Testis (tissue), 3 donors: ENCODE data around the gene MAP2K5. TPM values are rescaled to one million over a fixed set of nuclear protein-coding genes. Genes with fewer than 3 reads are reported as not detected.
"Not testable (repeated sequence)": the region's sequence is repeated elsewhere in the genome, so short reads cannot be mapped to it uniquely, and the experiment has no call there.

Source experiments
- DNase-seq: peaks from one replicate; pipeline ENCODE4 v3.0.0-alpha.2; 2019
- H3K27ac ChIP-seq, 2 donors: fragments of 200-600 bp; sonication (generic); one replicate each; pipeline ENCODE4 v1.5.1; 2019
- H3K27me3 ChIP-seq: fragments of 200-600 bp; sonication (generic); one replicate; pipeline ENCODE4 v1.5.1; 2019
- H3K36me3 ChIP-seq: fragments of 200-600 bp; sonication (generic); one replicate; pipeline ENCODE4 v1.5.1; 2017; ENCODE audit warnings: low read depth; ENCODE audit errors: missing control alignments
- H3K4me1 ChIP-seq: fragments of 200-600 bp; sonication (generic); one replicate; pipeline ENCODE4 v1.5.1; 2019
- H3K4me3 ChIP-seq, 2 donors: fragments of 200-600 bp; sonication (generic); one replicate each; pipeline ENCODE4 v1.5.1; 2017 to 2019
- H3K9me3 ChIP-seq: fragments of 200-600 bp; sonication (generic); one replicate; pipeline ENCODE4 v1.5.1; 2017
- CTCF ChIP-seq, 3 experiments: fragments of 450-650 bp in 2 of 3; fragments of 200-600 bp in 1 of 3; sonication (generic) in 1 of 3; IDR thresholded peaks; one replicate each; pipeline ENCODE4 v1.5.1; 2016 to 2019; ENCODE audit warnings: antibody characterized with exemption in 3 of 3, mild to moderate bottlenecking in 2 of 3, moderate library complexity in 1 of 3
- POLR2A ChIP-seq: fragments of 450-650 bp; IDR thresholded peaks from one replicate; pipeline ENCODE4 v1.6.1; 2017; ENCODE audit warnings: antibody characterized with exemption, mild to moderate bottlenecking, moderate library complexity
- WGBS, 2 donors: methylation state at CpG; one replicate each; pipeline ENCODE4 v1.1.5; 2018; 5-methylcytosine and 5-hydroxymethylcytosine counted together
- intact Hi-C: fragments of 100-400 bp; cut with DNase I; formaldehyde crosslinking; loops from one replicate; pipeline ENCODE4 v1.15.1; 2023; ENCODE audit warnings: low total_unique reads
- polyA plus RNA-seq: library from polyadenylated mRNA; stranded (reverse); fragments of 350-450 nt; fragmentation: Illumina TruSeq; extraction: RNeasy Lipid Tissue Mini Kit (QIAGEN cat#74804); gene quantifications from one replicate; pipeline ENCODE4 v1.2.3, GENCODE V29; 2014; ENCODE audit warnings: low read depth, low replicate concordance; ENCODE audit not compliant: insufficient read depth
- total RNA-seq, 2 donors: library from RNA; depleted of rRNA; stranded (reverse); fragments of >200 nt; gene quantifications; one replicate each; pipeline ENCODE4 v1.2.3, GENCODE V29; 2016

The MAP2K5 gene
- total and polyA plus RNA-seq, 3 donors from 2014 or later, result 28.0 to 34.3 (median 31.2) TPM

- no peak for DNase-seq
- intact Hi-C loops, result no loop called here
- Histone ChIP-seq H3K27ac (no peak overlapping the region), H3K4me1 (no peaks in the 10 kb centered on the region), H3K9me3 (no peaks in the 10 kb centered on the region), H3K4me3 (no peak overlapping the region), H3K36me3 (no peaks in the 10 kb centered on the region), H3K27me3 (no peaks in the 10 kb centered on the region)
- WGBS, 2 donors, result 88 to 97% methylated on average over 2 of the region's 2 CpGs
- no peak for TF ChIP-seq CTCF (IDR thresholded peaks at IDR 0.05)
- no peak for TF ChIP-seq POLR2A
Measured at GRCh38 chr15:67652586-67652985, 110.1 kb downstream of the MAP2K5 start.

GRCh38 chr15:67660446-67660845 is 117.9 kb downstream of the MAP2K5 start:
- TF ChIP-seq CTCF (IDR thresholded peaks at IDR 0.05), result no peak
- no peak for TF ChIP-seq POLR2A
- Histone ChIP-seq H3K27ac (no peak overlapping the region), H3K4me1 (no peaks in the 10 kb centered on the region), H3K36me3 (no peaks in the 10 kb centered on the region), H3K27me3 (no peaks in the 10 kb centered on the region), H3K9me3 (no peaks in the 10 kb centered on the region), H3K4me3 (no peak overlapping the region)
- no peak for DNase-seq
- intact Hi-C loops, result no loop called here

GRCh38 chr15:67660874-67661606 is 118.5 kb downstream of the MAP2K5 start:
- WGBS, 2 donors, result 91 to 92% methylated on average over 2 of the region's 2 CpGs
- Histone ChIP-seq H3K4me1 (no peaks in the 10 kb centered on the region), H3K27me3 (no peaks in the 10 kb centered on the region), H3K4me3 (no peak overlapping the region), H3K9me3 (no peaks in the 10 kb centered on the region), H3K36me3 (no peaks in the 10 kb centered on the region), H3K27ac (no peak overlapping the region)
- TF ChIP-seq POLR2A (no peak), CTCF (IDR thresholded peaks at IDR 0.05) (no peak)
- DNase-seq, result no peak
- intact Hi-C loops, result no loop called here

GRCh38 chr15:67670647-67671305 is 128.3 kb downstream of the MAP2K5 start:
- H3K27ac ChIP-seq, result no peak overlapping the region
- 47 to 58% methylated on average over 2 of the region's 2 CpGs for WGBS, 2 donors
- DNase-seq, result no peak
- intact Hi-C loops, result no loop called here
- H3K36me3 ChIP-seq, result no peaks in the 10 kb centered on the region
- no peak overlapping the region for H3K4me3 ChIP-seq
- no peaks in the 10 kb centered on the region for H3K4me1 ChIP-seq
- H3K27me3 ChIP-seq, result no peaks in the 10 kb centered on the region
- H3K9me3 ChIP-seq, result no peaks in the 10 kb centered on the region
- no peak for TF ChIP-seq POLR2A
- no peak for TF ChIP-seq CTCF (IDR thresholded peaks at IDR 0.05)

- H3K36me3 ChIP-seq, H3K9me3 ChIP-seq, H3K27ac ChIP-seq, H3K4me3 ChIP-seq, H3K4me1 ChIP-seq, H3K27me3 ChIP-seq, intact Hi-C loops, DNase-seq: not testable (repeated sequence)
- 98 to 100% methylated on average over 2 of the region's 2 CpGs for WGBS, 2 donors
Measured at GRCh38 chr15:67672834-67673233, 130.3 kb downstream of the MAP2K5 start.
